GM08714 (cell line): ENCODE data around the gene GSG1L.

ENCODE experiments used
- H3K4me3 ChIP-seq: fragments of 200-500 bp; sonication (Bioruptor generic); 2 replicates; pipeline ENCODE4 v1.5.1; 2014; ENCODE audit warnings: mild to moderate bottlenecking, low read length, inconsistent platforms
- ZNF274 ChIP-seq: IDR thresholded peaks from 2 replicates; pipeline ENCODE4 v1.6.1; 2012; ENCODE audit warnings: mild to moderate bottlenecking, low read depth, low read length

The GSG1L gene

GRCh38 chr16:28063591-28064061, at the start of gene GSG1L:
TSS of gene GSG1L (minus strand) at chr16:28063714. CDS start at chr16:28063424, 290 bp downstream.
- TF ChIP-seq ZNF274, result no peak
- H3K4me3 ChIP-seq, result no peak within 1 kb of the TSS

- no peak overlapping the region for H3K4me3 ChIP-seq
- TF ChIP-seq ZNF274, result no peak
Observed at GRCh38 chr16:28112908-28113307, 49.4 kb upstream of the GSG1L start.

GRCh38 chr16:28110977-28111376, 47.5 kb upstream of the GSG1L start:
- no peak for TF ChIP-seq ZNF274
- no peak overlapping the region for H3K4me3 ChIP-seq

- TF ChIP-seq ZNF274, result no peak
- no peak overlapping the region for H3K4me3 ChIP-seq
Observed at GRCh38 chr16:28110479-28110878, 47.0 kb upstream of the GSG1L start.

- H3K4me3 ChIP-seq, result no peak overlapping the region
- TF ChIP-seq ZNF274, result no peak
Observed at GRCh38 chr16:28110074-28110473, 46.6 kb upstream of the GSG1L start.

GRCh38 chr16:28108590-28109247, 45.2 kb upstream of the GSG1L start:
- TF ChIP-seq ZNF274, result no peak
- no peak overlapping the region for H3K4me3 ChIP-seq

GRCh38 chr16:28107232-28107631, 43.7 kb upstream of the GSG1L start:
- H3K4me3 ChIP-seq, result no peak overlapping the region
- TF ChIP-seq ZNF274, result no peak

GRCh38 chr16:28106467-28107215, 43.1 kb upstream of the GSG1L start:
- H3K4me3 ChIP-seq, result no peak overlapping the region
- TF ChIP-seq ZNF274, result no peak

GRCh38 chr16:28105954-28106353, 42.4 kb upstream of the GSG1L start:
- TF ChIP-seq ZNF274, result no peak
- no peak overlapping the region for H3K4me3 ChIP-seq

GRCh38 chr16:28105297-28105696, 41.8 kb upstream of the GSG1L start:
- no peak for TF ChIP-seq ZNF274
- no peak overlapping the region for H3K4me3 ChIP-seq

- no peak for TF ChIP-seq ZNF274
- H3K4me3 ChIP-seq, result no peak overlapping the region
Observed at GRCh38 chr16:28104404-28104803, 40.9 kb upstream of the GSG1L start.

GRCh38 chr16:28103516-28104170, 40.1 kb upstream of the GSG1L start:
- no peak for TF ChIP-seq ZNF274
- no peak overlapping the region for H3K4me3 ChIP-seq

GRCh38 chr16:28101533-28101890, 38.0 kb upstream of the GSG1L start:
- TF ChIP-seq ZNF274, result no peak
- no peak overlapping the region for H3K4me3 ChIP-seq

- no peak for TF ChIP-seq ZNF274
- H3K4me3 ChIP-seq, result no peak overlapping the region
Observed at GRCh38 chr16:28100810-28101532, 37.5 kb upstream of the GSG1L start.
